HCT116 (cell line): ENCODE measurements around the gene PPP2R2D. TPM values are rescaled to one million over a fixed set of nuclear protein-coding genes. Genes with fewer than 3 reads are reported as not detected.

Source experiments
- ATAC-seq: fragments of 200-7000 bp; cut with Tn5 transposase; 2 replicates; pipeline ENCODE4 v1.9.1; 2020; ENCODE audit warnings: mild to moderate bottlenecking, moderate library complexity
- BruUV-seq: library from RNA; stranded (reverse); fragments of 400-500 nt; replicated peaks from 2 replicates; lab custom pipeline; 2021; lab: Mats Ljungman, UMichigan
- CTCF ChIA-PET: fragments of 300-600 bp; sonication (Branson Sonifier 250); formaldehyde crosslinking; loops from one replicate; lab custom pipeline; 2021; ENCODE audit warnings: antibody characterized with exemption; lab: Charles Lee
- POLR2A ChIA-PET: fragments of 300-600, 350-600 bp; sonication (Branson Sonifier 250); formaldehyde crosslinking; loops from one replicate; lab custom pipeline; 2021; ENCODE audit warnings: antibody characterized with exemption; lab: Charles Lee
- RAD21 ChIA-PET, 2 experiments: fragments of 300-600 bp; sonication (Branson Sonifier 250); formaldehyde crosslinking; loops; one replicate each; lab custom pipeline; 2023; ENCODE audit warnings: low total read pairs in 2 of 2; ENCODE audit not compliant: uncharacterized antibody in 2 of 2, unreplicated experiment in 2 of 2, low non-redundant PET in 1 of 2; lab: Charles Lee
- DNase-seq: peaks from one replicate; pipeline ENCODE4 v3.0.0-alpha.2; 2010; ENCODE audit warnings: low read depth, low spot score
- H2AFZ ChIP-seq: fragments of 200-600 bp; shearing (Covaris generic), sonication (generic); 2 replicates; pipeline ENCODE4 v1.6.1; 2017; ENCODE audit warnings: low read depth, mixed run types, mixed read lengths, antibody characterized with exemption, low read length; ENCODE audit not compliant: poor library complexity, severe bottlenecking
- H3K27ac ChIP-seq: 2 replicates; pipeline ENCODE4 v1.5.1; 2012; ENCODE audit warnings: low read depth, low read length
- H3K27me3 ChIP-seq: fragments of 200-600 bp; sonication (generic); 2 replicates; pipeline ENCODE4 v1.6.1; 2016; ENCODE audit warnings: mixed run types, low read length, mixed read lengths; ENCODE audit not compliant: insufficient read depth
- H3K36me3 ChIP-seq, 2 experiments: fragments of 200-500 bp in 1 of 2; fragments of 200-600 bp in 1 of 2; sonication (Bioruptor generic) in 1 of 2; sonication (generic) in 1 of 2; 2 replicates each; pipeline versions ENCODE4 v1.5.1 to v1.6.1; 2014 to 2016; ENCODE audit warnings: low read length in 2 of 2, inconsistent platforms in 1 of 2, mixed read lengths in 1 of 2, mixed run types in 1 of 2; ENCODE audit not compliant: insufficient read depth in 2 of 2, control insufficient read depth in 1 of 2
- H3K4me1 ChIP-seq, 2 experiments: fragments of 200-600 bp in 1 of 2; sonication (generic) in 1 of 2; 2 replicates each; pipeline versions ENCODE4 v1.5.1 to v1.6.1; 2012 to 2017; ENCODE audit warnings: low read length in 2 of 2, inconsistent platforms in 1 of 2, mild to moderate bottlenecking in 1 of 2, mixed read lengths in 1 of 2, mixed run types in 1 of 2, moderate library complexity in 1 of 2; ENCODE audit not compliant: insufficient read depth in 2 of 2, control insufficient read depth in 1 of 2
- H3K4me2 ChIP-seq: fragments of 200-600 bp; sonication (generic); 2 replicates; pipeline ENCODE4 v1.6.1; 2017; ENCODE audit warnings: mixed run types, low read length, mixed read lengths
- H3K4me3 ChIP-seq, 2 experiments: fragments of 200-600 bp in 1 of 2; sonication (generic) in 1 of 2; replicated peaks in 1 of 2; 2 replicates each; pipeline ENCODE4 v1.5.1; 2011 to 2016; ENCODE audit warnings: low read length in 2 of 2, control low read depth in 1 of 2, low read depth in 1 of 2, mild to moderate bottlenecking in 1 of 2, mixed read lengths in 1 of 2, mixed run types in 1 of 2
- H3K79me2 ChIP-seq: fragments of 200-600 bp; sonication (generic); 2 replicates; pipeline ENCODE4 v1.6.1; 2017; ENCODE audit warnings: mild to moderate bottlenecking, mixed run types, low read length, moderate library complexity, mixed read lengths; ENCODE audit not compliant: insufficient read depth
- H3K9ac ChIP-seq: fragments of 200-600 bp; sonication (generic); 2 replicates; pipeline ENCODE4 v1.6.1; 2016; ENCODE audit warnings: low read length, mixed read lengths
- H3K9me2 ChIP-seq: fragments of 200-600 bp; sonication (generic), shearing (Covaris generic); 2 replicates; pipeline ENCODE4 v1.6.1; 2017; ENCODE audit warnings: mixed run types, mild to moderate bottlenecking, moderate library complexity; ENCODE audit not compliant: insufficient read depth
- H3K9me3 ChIP-seq, 2 experiments: fragments of 200-500 bp in 1 of 2; fragments of 200-600 bp in 1 of 2; sonication (Bioruptor generic) in 1 of 2; sonication (generic) in 1 of 2; 2 replicates each; pipeline ENCODE4 v1.6.1; 2014 to 2017; ENCODE audit warnings: low read length in 2 of 2, mixed read lengths in 2 of 2, inconsistent platforms in 1 of 2, low read depth in 1 of 2, mild to moderate bottlenecking in 1 of 2, mixed run types in 1 of 2, moderate library complexity in 1 of 2; ENCODE audit not compliant: control insufficient read depth in 1 of 2, insufficient read depth in 1 of 2
- H4K20me1 ChIP-seq: fragments of 200-600 bp; sonication (generic), shearing (Covaris generic); 2 replicates; pipeline ENCODE4 v1.6.1; 2017; ENCODE audit warnings: mixed run types, mild to moderate bottlenecking, moderate library complexity; ENCODE audit not compliant: insufficient read depth
- CEBPB ChIP-seq: IDR thresholded peaks from 2 replicates; pipeline ENCODE4 v1.6.1; 2012; ENCODE audit warnings: low read depth
- ELF1 ChIP-seq: IDR thresholded peaks from 2 replicates; pipeline ENCODE4 v1.6.1; 2012; ENCODE audit warnings: low read depth, borderline replicate concordance
- EZH2 ChIP-seq: fragments of 200-600 bp; sonication (generic); IDR thresholded peaks from 2 replicates; pipeline ENCODE4 v1.6.1; 2017; ENCODE audit warnings: antibody characterized with exemption, mixed run types
- EZH2phosphoT487 ChIP-seq: fragments of 200-600 bp; IDR thresholded peaks from 2 replicates; pipeline ENCODE4 v1.6.1; 2018; ENCODE audit warnings: antibody characterized with exemption, borderline replicate concordance
- JUND ChIP-seq: IDR thresholded peaks from 2 replicates; pipeline ENCODE4 v1.6.1; 2012
- TCF7L2 ChIP-seq: IDR thresholded peaks from 2 replicates; pipeline ENCODE4 v1.7.0; 2011; ENCODE audit warnings: borderline replicate concordance, inconsistent platforms; ENCODE audit not compliant: insufficient read depth, insufficient read length; ENCODE audit errors: extremely low read depth
- ZNF274 ChIP-seq: fragments of 200-500 bp; sonication (Bioruptor generic); IDR thresholded peaks from 2 replicates; pipeline ENCODE4 v1.6.1; 2014; ENCODE audit warnings: mild to moderate bottlenecking, low read depth, low read length, inconsistent platforms
- intact Hi-C: fragments of 100-400 bp; cut with micrococcal nuclease; formaldehyde crosslinking; loops from 2 replicates; pipeline ENCODE4 v1.10.0; 2022
- total RNA-seq: library from RNA; stranded (reverse); gene quantifications from one replicate; pipeline ENCODE4 v1.2.1, GENCODE V29; 2021; ENCODE audit not compliant: unreplicated experiment
- TF ChIP-seq, protein P1 (sequence below): IDR thresholded peaks from 2 replicates; pipeline ENCODE4 v1.6.1; 2011; ENCODE audit warnings: mild to moderate bottlenecking, low read length, moderate library complexity; ENCODE audit not compliant: insufficient replicate concordance; ENCODE audit errors: extremely low read depth
- TF ChIP-seq, protein P2 (sequence below): IDR thresholded peaks from 2 replicates; pipeline ENCODE4 v1.6.1; 2012

The PPP2R2D gene
- total RNA-seq, 1 experiment from 2014 or later, result 18.1 TPM

DNA sequence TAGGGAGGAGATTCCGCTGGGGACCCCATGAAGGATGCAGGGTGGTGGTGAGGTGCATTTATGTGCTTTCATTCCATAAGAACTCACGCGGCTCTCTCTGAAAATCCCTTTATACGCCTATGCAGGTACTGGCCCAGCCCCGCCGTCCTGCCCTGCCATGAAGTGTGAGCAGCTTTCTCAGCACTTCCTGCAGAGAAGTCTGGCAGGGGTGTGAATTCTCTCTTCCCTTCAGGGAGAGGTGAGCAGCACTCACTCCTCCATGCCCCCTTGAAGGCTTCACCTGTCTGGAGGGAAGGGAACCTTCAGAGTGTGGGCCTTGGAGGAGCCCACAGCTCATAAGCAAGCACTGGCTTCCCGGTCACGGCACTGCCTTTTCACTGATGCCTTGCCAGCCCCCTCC, 34.0 kb downstream of the PPP2R2D start:
- no peaks in the 10 kb centered on the region for H3K9me3 ChIP-seq
- H3K9ac ChIP-seq, result no peak overlapping the region
- no peaks in the 10 kb centered on the region; a peak in 1 of 4 replicates for H3K36me3 ChIP-seq
- peaks cover 57% of the 10 kb centered on the region for H3K79me2 ChIP-seq
- DNase-seq (no peak), ATAC-seq (no peak)
- no peak overlapping the region for H3K4me2 ChIP-seq
- H3K27me3 ChIP-seq, result no peaks in the 10 kb centered on the region
- no peaks in the 10 kb centered on the region for H4K20me1 ChIP-seq
- H2AFZ ChIP-seq, result no peak overlapping the region
- TF ChIP-seq ZNF274 (no peak), JUND (no peak), CEBPB (no peak), EZH2 (no peak), TCF7L2 (no peak), EZH2phosphoT487 (no peak), ELF1 (no peak)
- TF ChIP-seq, protein P1, sequence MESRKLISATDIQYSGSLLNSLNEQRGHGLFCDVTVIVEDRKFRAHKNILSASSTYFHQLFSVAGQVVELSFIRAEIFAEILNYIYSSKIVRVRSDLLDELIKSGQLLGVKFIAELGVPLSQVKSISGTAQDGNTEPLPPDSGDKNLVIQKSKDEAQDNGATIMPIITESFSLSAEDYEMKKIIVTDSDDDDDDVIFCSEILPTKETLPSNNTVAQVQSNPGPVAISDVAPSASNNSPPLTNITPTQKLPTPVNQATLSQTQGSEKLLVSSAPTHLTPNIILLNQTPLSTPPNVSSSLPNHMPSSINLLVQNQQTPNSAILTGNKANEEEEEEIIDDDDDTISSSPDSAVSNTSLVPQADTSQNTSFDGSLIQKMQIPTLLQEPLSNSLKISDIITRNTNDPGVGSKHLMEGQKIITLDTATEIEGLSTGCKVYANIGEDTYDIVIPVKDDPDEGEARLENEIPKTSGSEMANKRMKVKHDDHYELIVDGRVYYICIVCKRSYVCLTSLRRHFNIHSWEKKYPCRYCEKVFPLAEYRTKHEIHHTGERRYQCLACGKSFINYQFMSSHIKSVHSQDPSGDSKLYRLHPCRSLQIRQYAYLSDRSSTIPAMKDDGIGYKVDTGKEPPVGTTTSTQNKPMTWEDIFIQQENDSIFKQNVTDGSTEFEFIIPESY, result no peak
- TF ChIP-seq, protein P2, sequence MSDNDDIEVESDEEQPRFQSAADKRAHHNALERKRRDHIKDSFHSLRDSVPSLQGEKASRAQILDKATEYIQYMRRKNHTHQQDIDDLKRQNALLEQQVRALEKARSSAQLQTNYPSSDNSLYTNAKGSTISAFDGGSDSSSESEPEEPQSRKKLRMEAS, result no peak
- no peaks in the 10 kb centered on the region for H3K9me2 ChIP-seq
- intact Hi-C loops, result no loop called here
- ChIA-PET RAD21 (no interaction called here), CTCF (no interaction called here), POLR2A (no interaction called here)
- BruUV-seq, result no TSS peak
- no peaks in the 10 kb centered on the region for H3K4me1 ChIP-seq
- H3K27ac ChIP-seq, result no peak overlapping the region
- no peak overlapping the region for H3K4me3 ChIP-seq
